ENCODE results near the gene HSF5. TPM values are rescaled to one million over a fixed set of nuclear protein-coding genes. Genes with fewer than 3 reads are reported as not detected.

Gene HSF5
- total and polyA plus RNA-seq, 5 donors, result 0.02 to 0.23 (median 0.07) TPM; not detected in 1

GRCh38 chr17:58516644-58517377, 28.6 kb upstream of the HSF5 start:
- H3K27ac ChIP-seq (ENCODE audit: low read length), result peak overlapping the region; percentile 86
- WGBS, result 45% methylated on average over 2 of the region's 2 CpGs
- H3K9me3 ChIP-seq (ENCODE audit: control insufficient read depth, low read length), result no peaks in the 10 kb centered on the region
- ATAC-seq (no peak), DNase-seq (no peak)
- intact Hi-C loops (cut with DNase I), result loop anchor here in 3 of 4 donors (5.0 kb wide), 2 partner anchors 175 to 490 kb away; partner anchors contain the start of genes RAD51C (in 2 of the 3) and TEX14 (in 2 of the 3)
- H3K4me1 ChIP-seq (ENCODE audit: control insufficient read depth, insufficient read depth, low read length), result peaks cover 8% of the 10 kb centered on the region
- no peaks in the 10 kb centered on the region for H3K27me3 ChIP-seq (ENCODE audit: control insufficient read depth, insufficient read depth)
- H3K4me3 ChIP-seq (ENCODE audit: low read length), result peak overlapping the region; percentile 55

GRCh38 chr17:58515286-58515685, 27.1 kb upstream of the HSF5 start:
- Histone ChIP-seq H3K27me3 (ENCODE audit: control insufficient read depth, insufficient read depth) (no peaks in the 10 kb centered on the region), H3K9me3 (ENCODE audit: control insufficient read depth, low read length) (no peaks in the 10 kb centered on the region), H3K4me1 (ENCODE audit: control insufficient read depth, insufficient read depth, low read length) (peaks cover 8% of the 10 kb centered on the region), H3K4me3 (ENCODE audit: low read length) (no peak overlapping the region), H3K27ac (ENCODE audit: low read length) (no peak overlapping the region)
- no peak for DNase-seq
- no peak for ATAC-seq
- 67% methylated on average over 2 of the region's 2 CpGs for WGBS
- intact Hi-C loops (cut with DNase I), result loop anchor here in 3 of 4 donors (5.0 kb wide), 2 partner anchors 177 to 492 kb away; partner anchors contain the start of genes RAD51C (in 2 of the 3) and TEX14 (in 2 of the 3)

GRCh38 chr17:58514770-58515157, 26.6 kb upstream of the HSF5 start:
- no peaks in the 10 kb centered on the region for H3K27me3 ChIP-seq (ENCODE audit: control insufficient read depth, insufficient read depth)
- H3K4me1 ChIP-seq (ENCODE audit: control insufficient read depth, insufficient read depth, low read length), result peaks cover 8% of the 10 kb centered on the region
- ATAC-seq, result no peak
- no peak for DNase-seq
- intact Hi-C loops (cut with DNase I), result loop anchor here in 3 of 4 donors (5.0 kb wide), 2 partner anchors 178 to 493 kb away; partner anchors contain the start of genes RAD51C (in 2 of the 3) and TEX14 (in 2 of the 3)
- no peaks in the 10 kb centered on the region for H3K9me3 ChIP-seq (ENCODE audit: control insufficient read depth, low read length)
- H3K4me3 ChIP-seq (ENCODE audit: low read length), result peak overlapping the region; percentile 78
- WGBS, result 19% methylated on average over 11 of the region's 11 CpGs
- H3K27ac ChIP-seq (ENCODE audit: low read length), result peak overlapping the region; percentile 25

GRCh38 chr17:58513965-58514769, 26.0 kb upstream of the HSF5 start, which contains the start of gene MTMR4:
Gene MTMR4 (minus strand): TSS chr17:58514638. CDS start chr17:58514407, 231 bp downstream.
- Histone ChIP-seq H3K4me1 (ENCODE audit: control insufficient read depth, insufficient read depth, low read length) (peaks cover 8% of the 10 kb centered on the region), H3K4me3 (ENCODE audit: low read length) (peak within 1 kb of the TSS; percentile 78), H3K27ac (ENCODE audit: low read length) (peak within 1 kb of the TSS; percentile 32), H3K9me3 (ENCODE audit: control insufficient read depth, low read length) (no peaks in the 10 kb centered on the region), H3K27me3 (ENCODE audit: control insufficient read depth, insufficient read depth) (no peaks in the 10 kb centered on the region)
- WGBS, result under 1% methylated on average over 64 of the region's 64 CpGs
- DNase-seq (peak; percentile 84 to 94 (median 94)), ATAC-seq (peak; percentile 56 to 65)
- intact Hi-C loops (cut with DNase I), result no loop called here

GRCh38 chr17:58513267-58513964, 25.2 kb upstream of the HSF5 start:
- intact Hi-C loops (cut with DNase I), result no loop called here
- Histone ChIP-seq H3K4me3 (ENCODE audit: low read length) (peak overlapping the region; percentile 78), H3K27ac (ENCODE audit: low read length) (no peak overlapping the region), H3K27me3 (ENCODE audit: control insufficient read depth, insufficient read depth) (no peaks in the 10 kb centered on the region), H3K9me3 (ENCODE audit: control insufficient read depth, low read length) (no peaks in the 10 kb centered on the region), H3K4me1 (ENCODE audit: control insufficient read depth, insufficient read depth, low read length) (peaks cover 8% of the 10 kb centered on the region)
- ATAC-seq (no peak), DNase-seq (no peak)
- 33% methylated on average over 14 of the region's 14 CpGs for WGBS

- H3K27me3 ChIP-seq (ENCODE audit: control insufficient read depth, insufficient read depth), result no peaks in the 10 kb centered on the region
- ATAC-seq (no peak), DNase-seq (no peak)
- 89% methylated on average over 5 of the region's 5 CpGs for WGBS
- H3K4me1 ChIP-seq (ENCODE audit: control insufficient read depth, insufficient read depth, low read length), result peaks cover 5% of the 10 kb centered on the region
- no peak overlapping the region for H3K4me3 ChIP-seq (ENCODE audit: low read length)
- no peak overlapping the region for H3K27ac ChIP-seq (ENCODE audit: low read length)
- H3K9me3 ChIP-seq (ENCODE audit: control insufficient read depth, low read length), result no peaks in the 10 kb centered on the region
- intact Hi-C loops (cut with DNase I), result no loop called here
Measured at GRCh38 chr17:58510075-58510474, 21.9 kb upstream of the HSF5 start.

GRCh38 chr17:58508341-58509067, 20.3 kb upstream of the HSF5 start:
- 69% methylated on average over 10 of the region's 10 CpGs for WGBS
- no peak overlapping the region for H3K27ac ChIP-seq (ENCODE audit: low read length)
- ATAC-seq, result no peak
- H3K4me3 ChIP-seq (ENCODE audit: low read length), result no peak overlapping the region
- no peaks in the 10 kb centered on the region for H3K27me3 ChIP-seq (ENCODE audit: control insufficient read depth, insufficient read depth)
- DNase-seq, result no peak
- no peaks in the 10 kb centered on the region for H3K9me3 ChIP-seq (ENCODE audit: control insufficient read depth, low read length)
- intact Hi-C loops (cut with DNase I), result no loop called here
- peaks cover under 1% of the 10 kb centered on the region for H3K4me1 ChIP-seq (ENCODE audit: control insufficient read depth, insufficient read depth, low read length)

- no peak for DNase-seq
- intact Hi-C loops (cut with DNase I), result no loop called here
- H3K27ac ChIP-seq (ENCODE audit: low read length), result no peak overlapping the region
- no peaks in the 10 kb centered on the region for H3K4me1 ChIP-seq (ENCODE audit: control insufficient read depth, insufficient read depth, low read length)
- H3K4me3 ChIP-seq (ENCODE audit: low read length), result no peak overlapping the region
- no peaks in the 10 kb centered on the region for H3K27me3 ChIP-seq (ENCODE audit: control insufficient read depth, insufficient read depth)
- peak in 1 of 2 donors; percentile 17 for ATAC-seq
- 87% methylated on average over 13 of the region's 13 CpGs for WGBS
- no peaks in the 10 kb centered on the region for H3K9me3 ChIP-seq (ENCODE audit: control insufficient read depth, low read length)
Measured at GRCh38 chr17:58507123-58507634, 19.0 kb upstream of the HSF5 start.

- H3K4me3 ChIP-seq (ENCODE audit: low read length), result no peak overlapping the region
- ATAC-seq (no peak), DNase-seq (no peak)
- H3K27ac ChIP-seq (ENCODE audit: low read length), result no peak overlapping the region
- intact Hi-C loops (cut with DNase I), result no loop called here
- H3K4me1 ChIP-seq (ENCODE audit: control insufficient read depth, insufficient read depth, low read length), result no peaks in the 10 kb centered on the region
- H3K9me3 ChIP-seq (ENCODE audit: control insufficient read depth, low read length), result no peaks in the 10 kb centered on the region
- 90% methylated on average over 7 of the region's 7 CpGs for WGBS
- no peaks in the 10 kb centered on the region for H3K27me3 ChIP-seq (ENCODE audit: control insufficient read depth, insufficient read depth)
Measured at GRCh38 chr17:58506354-58507080, 18.3 kb upstream of the HSF5 start.

All from right cardiac atrium (tissue), 5 donors.